HEK293T (cell line): ENCODE results near the gene CTNNA3.

ENCODE experiments used
- CTCF ChIA-PET: fragments of 350-600 bp; formaldehyde crosslinking; extraction: SDS; loops from one replicate; lab custom pipeline; 2021; ENCODE audit warnings: antibody characterized with exemption, inconsistent platforms; lab: Yijun Ruan, JAX
- POLR2A ChIA-PET: fragments of 350-600 bp; formaldehyde crosslinking; extraction: SDS; loops from one replicate; lab custom pipeline; 2020; ENCODE audit warnings: antibody characterized with exemption, inconsistent platforms; lab: Yijun Ruan, JAX
- DNase-seq: peaks from one replicate; pipeline ENCODE4 v3.0.0; 2012; ENCODE audit warnings: mixed read lengths; ENCODE audit errors: extremely low spot score
- ARNT ChIP-seq: fragments of 450-650 bp; IDR thresholded peaks from 2 replicates; pipeline ENCODE4 v1.6.1; 2017; ENCODE audit warnings: mild to moderate bottlenecking
- BHLHE40 ChIP-seq: fragments of 450-650 bp; IDR thresholded peaks from 2 replicates; pipeline ENCODE4 v1.6.1; 2016; ENCODE audit warnings: mild to moderate bottlenecking, moderate library complexity, borderline replicate concordance
- CTBP1 ChIP-seq: fragments of 450-650 bp; IDR thresholded peaks from 2 replicates; pipeline ENCODE4 v1.6.1; 2016; ENCODE audit warnings: borderline replicate concordance
- ELF4 ChIP-seq: fragments of 450-650 bp; IDR thresholded peaks from 2 replicates; pipeline ENCODE4 v1.6.1; 2017; ENCODE audit warnings: antibody characterized with exemption
- FOXA1 ChIP-seq: fragments of 450-650 bp; IDR thresholded peaks from 2 replicates; pipeline ENCODE4 v1.6.1; 2016; ENCODE audit warnings: mild to moderate bottlenecking
- FOXK2 ChIP-seq: fragments of 450-650 bp; IDR thresholded peaks from 2 replicates; pipeline ENCODE4 v1.6.1; 2016; ENCODE audit warnings: mild to moderate bottlenecking
- FOXM1 ChIP-seq: fragments of 450-650 bp; IDR thresholded peaks from 2 replicates; pipeline ENCODE4 v1.6.1; 2017; ENCODE audit warnings: mild to moderate bottlenecking, borderline replicate concordance
- HDGF ChIP-seq: fragments of 450-650 bp; IDR thresholded peaks from 2 replicates; pipeline ENCODE4 v1.6.1; 2017; ENCODE audit warnings: antibody characterized with exemption, borderline replicate concordance
- L3MBTL2 ChIP-seq: fragments of 450-650 bp; conservative IDR thresholded peaks from 2 replicates; pipeline ENCODE4 v1.6.1; 2016; ENCODE audit warnings: mild to moderate bottlenecking
- LEF1 ChIP-seq: fragments of 450-650 bp; IDR thresholded peaks from 2 replicates; pipeline ENCODE4 v1.6.1; 2017; ENCODE audit warnings: mild to moderate bottlenecking, borderline replicate concordance
- NFRKB ChIP-seq: fragments of 450-650 bp; IDR thresholded peaks from 2 replicates; pipeline ENCODE4 v1.6.1; 2016; ENCODE audit warnings: mild to moderate bottlenecking, moderate library complexity
- SP1 ChIP-seq: fragments of 450-650 bp; IDR thresholded peaks from 2 replicates; pipeline ENCODE4 v1.6.1; 2017
- SUZ12 ChIP-seq: fragments of 450-650 bp; IDR thresholded peaks from 2 replicates; pipeline ENCODE4 v1.6.1; 2016; ENCODE audit warnings: mild to moderate bottlenecking
- TARDBP ChIP-seq: fragments of 450-650 bp; IDR thresholded peaks from 2 replicates; pipeline ENCODE4 v1.6.1; 2016
- ZNF384 ChIP-seq: fragments of 450-650 bp; IDR thresholded peaks from 2 replicates; pipeline ENCODE4 v1.6.1; 2016
- TF ChIP-seq, protein P1 (sequence below): fragments of 450-650 bp; IDR thresholded peaks from 2 replicates; pipeline ENCODE4 v1.6.1; 2016

CTNNA3 gene

DNA sequence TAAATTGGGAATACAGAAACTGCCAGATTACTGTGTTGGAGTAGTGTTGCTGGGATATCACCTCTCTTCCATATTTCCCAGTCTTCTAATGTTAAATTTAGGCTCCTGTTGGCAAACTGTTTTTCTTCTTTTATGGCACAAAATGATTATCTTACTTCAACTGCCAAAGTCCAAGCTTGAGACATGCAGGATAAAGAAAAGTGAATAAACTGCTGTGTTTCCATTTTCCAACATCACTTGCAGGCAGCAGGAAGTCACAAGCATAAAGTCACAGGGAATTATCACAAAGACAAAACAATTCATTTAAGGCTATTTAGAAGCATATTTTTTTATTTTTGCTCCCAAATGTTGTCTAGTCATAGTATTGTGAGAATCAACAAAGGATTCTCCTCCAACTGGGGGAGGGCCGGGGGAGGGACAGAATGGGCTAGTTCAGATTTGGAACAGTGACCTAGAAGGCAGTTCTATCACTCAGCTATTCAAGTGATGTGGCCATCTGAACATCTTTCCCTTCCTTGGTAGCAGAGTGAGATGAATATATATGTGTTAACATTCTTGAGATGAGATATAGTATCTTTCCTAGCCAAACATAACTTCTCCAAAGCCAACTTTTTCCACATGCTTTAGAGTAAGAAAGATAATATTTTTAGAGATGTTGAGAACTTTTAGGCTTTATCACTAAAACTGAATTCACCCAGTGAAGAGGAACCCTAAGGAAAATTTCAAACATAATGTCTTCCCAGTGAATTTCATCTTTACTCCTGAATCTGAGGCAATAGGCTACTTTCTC lies 364.7 kb downstream of the CTNNA3 start:
- POLR2A ChIA-PET = no interaction called here
- no peak for DNase-seq
- TF ChIP-seq SP1 (no peak), ELF4 (no peak), BHLHE40 (no peak), TARDBP (no peak), HDGF (no peak), SUZ12 (no peak), FOXK2 (no peak), L3MBTL2 (no peak), ARNT (no peak), FOXA1 (no peak), LEF1 (no peak), NFRKB (no peak), CTBP1 (no peak), FOXM1 (no peak), ZNF384 (no peak)
- TF ChIP-seq, protein P1, sequence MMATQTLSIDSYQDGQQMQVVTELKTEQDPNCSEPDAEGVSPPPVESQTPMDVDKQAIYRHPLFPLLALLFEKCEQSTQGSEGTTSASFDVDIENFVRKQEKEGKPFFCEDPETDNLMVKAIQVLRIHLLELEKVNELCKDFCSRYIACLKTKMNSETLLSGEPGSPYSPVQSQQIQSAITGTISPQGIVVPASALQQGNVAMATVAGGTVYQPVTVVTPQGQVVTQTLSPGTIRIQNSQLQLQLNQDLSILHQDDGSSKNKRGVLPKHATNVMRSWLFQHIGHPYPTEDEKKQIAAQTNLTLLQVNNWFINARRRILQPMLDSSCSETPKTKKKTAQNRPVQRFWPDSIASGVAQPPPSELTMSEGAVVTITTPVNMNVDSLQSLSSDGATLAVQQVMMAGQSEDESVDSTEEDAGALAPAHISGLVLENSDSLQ = no peak
- CTCF ChIA-PET = no interaction called here

DNA sequence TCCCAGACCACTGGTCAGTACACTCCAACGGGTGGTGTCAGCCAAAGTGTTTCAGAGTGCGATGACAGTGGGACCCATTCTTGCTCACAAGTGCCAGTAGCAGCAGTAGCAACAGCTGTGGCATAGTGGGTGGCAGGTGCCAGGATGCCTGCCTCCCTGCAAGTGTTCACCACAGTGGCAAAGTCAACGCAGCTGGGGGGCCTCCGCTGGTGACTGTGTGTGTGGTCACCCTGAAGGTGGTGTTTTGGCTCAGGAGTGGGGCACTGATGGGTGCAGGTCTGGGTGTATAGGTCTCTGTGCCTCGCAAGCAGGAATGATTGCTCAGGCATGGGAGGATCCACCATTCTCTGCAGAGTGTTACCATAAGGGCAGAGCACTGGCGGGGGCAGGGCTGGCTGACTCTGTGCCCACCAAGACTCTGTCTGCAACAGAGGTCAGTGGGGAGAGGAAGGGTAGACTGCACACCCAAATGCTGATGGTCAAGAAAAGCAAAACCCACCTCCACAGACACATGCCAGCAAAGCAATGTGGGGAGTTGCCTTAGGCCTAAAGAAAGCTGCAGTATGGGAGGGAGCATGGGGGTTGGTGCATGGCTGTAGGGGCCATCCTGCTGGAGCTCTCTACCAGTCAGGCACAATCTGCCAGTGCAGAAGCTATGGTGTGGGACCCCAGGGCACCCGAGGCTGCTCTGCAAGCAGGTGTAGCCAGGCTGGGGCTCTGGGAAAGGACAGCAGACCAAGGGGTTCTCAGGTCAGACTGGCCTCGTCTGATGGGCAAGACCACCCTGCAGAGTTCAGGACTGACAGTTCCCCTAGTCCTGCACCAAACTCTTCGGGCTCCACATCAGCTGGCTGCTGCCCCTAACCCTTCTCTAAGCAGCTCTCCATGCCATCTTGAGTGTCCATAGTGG lies 368.1 kb downstream of the CTNNA3 start:
- TF ChIP-seq NFRKB (no peak), SUZ12 (no peak), CTBP1 (no peak), L3MBTL2 (no peak), HDGF (no peak), ELF4 (no peak), TARDBP (no peak), SP1 (no peak), FOXK2 (no peak), FOXM1 (no peak), FOXA1 (no peak), LEF1 (no peak), BHLHE40 (no peak)
- CTCF ChIA-PET = no interaction called here
- POLR2A ChIA-PET = no interaction called here
- DNase-seq = no peak

DNA sequence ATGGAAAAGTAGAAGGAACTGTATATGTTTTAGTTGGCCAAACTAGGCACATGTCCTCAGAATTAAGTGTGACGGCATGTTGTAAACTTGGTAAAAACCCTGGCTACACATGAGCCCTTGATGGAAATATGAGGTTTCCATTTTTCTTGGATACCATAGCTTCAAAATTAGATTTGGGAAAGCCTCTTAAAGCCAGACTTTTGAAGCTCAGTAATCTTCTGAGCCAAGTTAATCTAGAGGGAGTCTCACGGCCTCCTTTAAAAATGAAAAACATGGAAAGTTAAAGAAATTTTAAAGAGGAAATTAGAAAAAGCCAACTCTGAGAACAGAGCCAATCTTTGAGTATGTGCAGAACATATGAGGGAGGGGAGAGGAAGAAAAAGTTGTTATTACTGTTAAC lies 376.0 kb downstream of the CTNNA3 start:
- CTCF ChIA-PET = interaction anchor here (1.3 kb wide), 1 partner anchor 14 kb away, joined by 3 read pairs; no protein-coding TSS in a partner anchor
- no peak for DNase-seq
- no peak for TF ChIP-seq FOXA1
- TF ChIP-seq TARDBP = no peak
- TF ChIP-seq FOXM1 = no peak
- no peak for TF ChIP-seq SUZ12
- TF ChIP-seq, protein P1 = no peak
- no peak for TF ChIP-seq SP1
- no peak for TF ChIP-seq ZNF384
- POLR2A ChIA-PET = no interaction called here

DNA sequence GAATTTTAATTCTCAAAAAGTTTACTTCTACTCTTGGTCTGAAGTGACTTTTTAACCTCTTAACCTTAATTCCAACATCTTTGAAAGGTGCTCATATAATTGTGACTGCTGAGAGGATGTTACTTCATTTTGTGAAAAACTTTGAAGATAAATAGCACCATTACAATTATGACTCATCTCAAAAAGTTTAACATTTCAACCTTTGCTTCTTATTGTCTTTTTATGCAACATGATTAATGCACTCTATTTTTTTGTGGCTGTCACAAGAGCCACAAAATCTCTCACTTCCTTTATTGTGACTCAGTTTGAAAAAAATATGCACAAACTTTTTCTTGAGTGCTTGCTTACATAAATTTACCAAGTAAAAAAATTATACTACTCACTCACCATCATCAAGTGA lies 387.1 kb downstream of the CTNNA3 start:
- DNase-seq = no peak
- CTCF ChIA-PET = no interaction called here
- TF ChIP-seq BHLHE40 (no peak), SP1 (no peak), ELF4 (no peak), SUZ12 (no peak), FOXK2 (no peak), CTBP1 (no peak), L3MBTL2 (no peak), FOXM1 (no peak), ARNT (no peak), NFRKB (no peak), FOXA1 (no peak), TARDBP (no peak), HDGF (no peak), ZNF384 (no peak)
- TF ChIP-seq, protein P1 = no peak
- POLR2A ChIA-PET = no interaction called here

DNA sequence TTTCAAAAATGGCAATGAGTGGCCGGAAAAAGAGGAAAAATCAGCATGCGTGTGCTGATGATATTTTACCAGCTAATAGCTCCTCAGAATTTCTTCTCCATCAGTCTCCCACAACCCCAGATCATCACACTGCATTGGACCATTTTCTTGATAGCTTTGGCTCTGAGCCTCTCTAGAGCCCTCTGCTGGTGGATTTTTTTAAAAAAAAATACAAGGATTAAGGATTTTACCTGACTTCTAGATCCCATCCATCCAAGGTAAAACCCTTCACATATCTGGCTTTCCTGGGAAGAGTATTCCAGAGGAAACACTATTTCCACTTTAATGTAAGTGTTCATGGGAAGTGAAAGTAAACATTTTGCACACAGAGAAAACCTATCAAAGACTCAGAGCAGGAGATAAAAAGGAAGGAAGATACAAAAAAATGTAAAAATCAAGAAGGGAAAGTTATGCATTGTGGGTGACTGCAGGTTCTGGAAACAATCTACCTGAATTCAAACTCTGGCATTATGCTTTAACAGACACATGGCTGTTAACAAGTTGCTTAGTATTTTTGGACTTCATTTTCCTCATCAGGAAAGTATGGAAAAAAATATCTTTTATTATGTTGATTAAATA lies 389.3 kb downstream of the CTNNA3 start:
- peak; percentile 42 for DNase-seq
- no peak for TF ChIP-seq SP1
- TF ChIP-seq NFRKB = no peak
- TF ChIP-seq ELF4 = no peak
- TF ChIP-seq BHLHE40 = no peak
- TF ChIP-seq ZNF384 = no peak
- TF ChIP-seq L3MBTL2 = no peak
- CTCF ChIA-PET = interaction anchor here (0.5 to 1.2 kb wide), 5 partner anchors 13 to 211 kb away, joined by 3 to 8 read pairs (median 3); no protein-coding TSS in a partner anchor
- POLR2A ChIA-PET = no interaction called here
